Measurements from ENCODE around the gene PSTK. TPM values are rescaled to one million over a fixed set of nuclear protein-coding genes. Genes with fewer than 3 reads are reported as not detected.
A peak's percentile ranks its signal among the peaks of the same experiment; 100 is the strongest.

PSTK gene
- total RNA-seq, 1 donor from 2014 or later, result 6.1 TPM

GRCh38 chr10:122990278-122990677, 10.1 kb downstream of the PSTK start:
- Mint-ChIP-seq H3K27ac (ENCODE audit: unreplicated experiment) (peak overlapping the region; percentile 16), H3K9me3 (ENCODE audit: unreplicated experiment) (no peaks in the 10 kb centered on the region), H3K4me1 (ENCODE audit: unreplicated experiment) (peaks cover 6% of the 10 kb centered on the region), H3K36me3 (ENCODE audit: unreplicated experiment) (peaks cover 32% of the 10 kb centered on the region), H3K27me3 (ENCODE audit: unreplicated experiment) (no peaks in the 10 kb centered on the region), H3K4me3 (ENCODE audit: unreplicated experiment) (no peak overlapping the region)
- DNase-seq (ENCODE audit: extremely low spot score, unreplicated experiment), result no peak
- TF ChIP-seq CTCF (IDR thresholded peaks at IDR 0.05), result no peak

DNA sequence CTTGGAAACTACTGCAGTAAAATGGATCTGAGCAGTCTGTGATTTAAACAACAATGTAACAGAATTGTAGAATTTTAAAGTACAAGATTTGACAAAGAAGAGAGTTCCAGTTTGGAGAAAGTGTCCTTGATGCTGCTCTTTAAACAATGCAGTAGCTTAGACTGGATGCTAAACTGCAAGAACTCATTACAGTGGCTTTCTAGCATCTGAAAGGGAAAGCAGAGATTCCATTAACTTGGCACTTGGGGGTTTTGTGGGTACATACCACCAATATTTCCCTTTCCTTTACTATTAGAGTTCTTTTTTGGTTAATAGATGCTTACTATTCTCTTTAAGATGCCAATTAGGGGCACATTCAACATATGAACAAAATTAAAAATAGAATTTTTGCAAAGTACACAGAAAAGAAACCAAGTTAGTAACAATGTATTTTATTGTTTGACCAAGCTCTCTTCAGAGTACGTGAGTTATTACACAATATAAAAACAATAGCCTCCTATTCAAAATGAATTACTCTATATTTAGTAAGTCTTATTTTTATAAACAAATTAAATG, 11.9 kb downstream of the PSTK start:
- no peaks in the 10 kb centered on the region for H3K27me3 Mint-ChIP-seq (ENCODE audit: unreplicated experiment)
- H3K36me3 Mint-ChIP-seq (ENCODE audit: unreplicated experiment), result peaks cover 23% of the 10 kb centered on the region
- no peak for TF ChIP-seq CTCF (IDR thresholded peaks at IDR 0.05)
- no peak overlapping the region for H3K4me3 Mint-ChIP-seq (ENCODE audit: unreplicated experiment)
- H3K27ac Mint-ChIP-seq (ENCODE audit: unreplicated experiment), result no peak overlapping the region
- DNase-seq (ENCODE audit: extremely low spot score, unreplicated experiment), result no peak
- H3K9me3 Mint-ChIP-seq (ENCODE audit: unreplicated experiment), result no peaks in the 10 kb centered on the region
- peaks cover 6% of the 10 kb centered on the region for H3K4me1 Mint-ChIP-seq (ENCODE audit: unreplicated experiment)

GRCh38 chr10:122993797-122994336, 13.7 kb downstream of the PSTK start:
- no peak overlapping the region for H3K27ac Mint-ChIP-seq (ENCODE audit: unreplicated experiment)
- H3K27me3 Mint-ChIP-seq (ENCODE audit: unreplicated experiment), result no peaks in the 10 kb centered on the region
- no peak for TF ChIP-seq CTCF (IDR thresholded peaks at IDR 0.05)
- H3K4me3 Mint-ChIP-seq (ENCODE audit: unreplicated experiment), result no peak overlapping the region
- H3K36me3 Mint-ChIP-seq (ENCODE audit: unreplicated experiment), result peaks cover 22% of the 10 kb centered on the region
- H3K9me3 Mint-ChIP-seq (ENCODE audit: unreplicated experiment), result no peaks in the 10 kb centered on the region
- DNase-seq (ENCODE audit: extremely low spot score, unreplicated experiment), result no peak
- peaks cover 6% of the 10 kb centered on the region for H3K4me1 Mint-ChIP-seq (ENCODE audit: unreplicated experiment)

GRCh38 chr10:122995936-122996335, 15.7 kb downstream of the PSTK start:
- Mint-ChIP-seq H3K27me3 (ENCODE audit: unreplicated experiment) (no peaks in the 10 kb centered on the region), H3K27ac (ENCODE audit: unreplicated experiment) (no peak overlapping the region), H3K4me3 (ENCODE audit: unreplicated experiment) (no peak overlapping the region), H3K9me3 (ENCODE audit: unreplicated experiment) (no peaks in the 10 kb centered on the region), H3K36me3 (ENCODE audit: unreplicated experiment) (peaks cover 17% of the 10 kb centered on the region), H3K4me1 (ENCODE audit: unreplicated experiment) (peaks cover 6% of the 10 kb centered on the region)
- no peak for DNase-seq (ENCODE audit: extremely low spot score, unreplicated experiment)
- no peak for TF ChIP-seq CTCF (IDR thresholded peaks at IDR 0.05)

GRCh38 chr10:122997864-122998263, 17.7 kb downstream of the PSTK start:
- Mint-ChIP-seq H3K36me3 (ENCODE audit: unreplicated experiment) (peaks cover 21% of the 10 kb centered on the region), H3K9me3 (ENCODE audit: unreplicated experiment) (no peaks in the 10 kb centered on the region), H3K4me3 (ENCODE audit: unreplicated experiment) (no peak overlapping the region), H3K27ac (ENCODE audit: unreplicated experiment) (no peak overlapping the region), H3K27me3 (ENCODE audit: unreplicated experiment) (no peaks in the 10 kb centered on the region), H3K4me1 (ENCODE audit: unreplicated experiment) (peaks cover 6% of the 10 kb centered on the region)
- no peak for TF ChIP-seq CTCF (IDR thresholded peaks at IDR 0.05)
- DNase-seq (ENCODE audit: extremely low spot score, unreplicated experiment), result no peak
